ENCODE data around the gene FN3K.
A peak's percentile ranks its signal among the peaks of the same experiment; 100 is the strongest.

The FN3K gene

GRCh38 chr17:82734987-82735866, at the start of gene FN3K:
FN3K (plus strand) TSS chr17:82735615; CDS start chr17:82735637, 22 bp downstream.
- no peak for DNase-seq

- no peak for DNase-seq
Measured at GRCh38 chr17:82686366-82687324, 48.8 kb upstream of the FN3K start.

- DNase-seq = no peak
Measured at GRCh38 chr17:82687375-82687861, 48.0 kb upstream of the FN3K start.

- DNase-seq = no peak
Measured at GRCh38 chr17:82687871-82688270, 47.5 kb upstream of the FN3K start.

GRCh38 chr17:82689077-82689476, 46.3 kb upstream of the FN3K start:
- DNase-seq = no peak

- DNase-seq = no peak
Measured at GRCh38 chr17:82690786-82691489, 44.5 kb upstream of the FN3K start.

GRCh38 chr17:82691714-82692113, 43.7 kb upstream of the FN3K start:
- no peak for DNase-seq

GRCh38 chr17:82692268-82692667, 43.1 kb upstream of the FN3K start:
- DNase-seq = no peak

- no peak for DNase-seq
Measured at GRCh38 chr17:82693168-82693867, 42.1 kb upstream of the FN3K start.

- no peak for DNase-seq
Measured at GRCh38 chr17:82694647-82695046, 40.8 kb upstream of the FN3K start.

GRCh38 chr17:82696259-82696658, 39.2 kb upstream of the FN3K start:
- no peak for DNase-seq

- DNase-seq = no peak
Measured at GRCh38 chr17:82696916-82697807, 38.3 kb upstream of the FN3K start.

GRCh38 chr17:82697808-82698064, 37.7 kb upstream of the FN3K start:
- no peak for DNase-seq

GRCh38 chr17:82698065-82698973, 37.1 kb upstream of the FN3K start, which contains the start of gene RAB40B:
RAB40B (minus strand) TSS chr17:82698698; CDS start chr17:82698596, 102 bp downstream.
- DNase-seq = peak; percentile 92

GRCh38 chr17:82698974-82699442, 36.4 kb upstream of the FN3K start:
- no peak for DNase-seq

- no peak for DNase-seq
Measured at GRCh38 chr17:82699551-82699950, 35.9 kb upstream of the FN3K start.

- DNase-seq = no peak
Measured at GRCh38 chr17:82702231-82702927, 33.0 kb upstream of the FN3K start.

- no peak for DNase-seq
Measured at GRCh38 chr17:82703036-82703745, 32.2 kb upstream of the FN3K start.

Data from NCI-H187 treated with DMSO at 0.1 percent for 48 hours (cell line).